Large intestine (tissue), 3 donors: ENCODE data around the gene AKNA. TPM values are rescaled to one million over a fixed set of nuclear protein-coding genes. Genes with fewer than 3 reads are reported as not detected.

Source experiments
- DNase-seq, 2 donors: peaks; one replicate each; pipeline versions ENCODE4 v3.0.0 to v3.0.0-alpha.2; 2013
- H3K27ac ChIP-seq: one replicate; pipeline ENCODE4 v1.5.1; 2013; ENCODE audit warnings: low read length
- H3K27me3 ChIP-seq: 2 replicates; pipeline ENCODE4 v1.6.1; 2013; ENCODE audit warnings: low read length; ENCODE audit not compliant: control insufficient read depth, insufficient read depth
- H3K36me3 ChIP-seq: 2 replicates; pipeline ENCODE4 v1.6.1; 2013; ENCODE audit warnings: low read length; ENCODE audit not compliant: control insufficient read depth, insufficient read depth
- H3K4me1 ChIP-seq: one replicate; pipeline ENCODE4 v1.6.1; 2013; ENCODE audit warnings: low read length; ENCODE audit not compliant: control insufficient read depth, insufficient read depth
- H3K4me3 ChIP-seq: one replicate; pipeline ENCODE4 v1.5.1; 2013; ENCODE audit warnings: low read length
- H3K9me3 ChIP-seq: one replicate; pipeline ENCODE4 v1.6.1; 2013; ENCODE audit warnings: mild to moderate bottlenecking, low read depth, low read length, moderate library complexity; ENCODE audit not compliant: control insufficient read depth
- WGBS: methylation state at CpG from one replicate; pipeline ENCODE4 v1.1.5; 2013; ENCODE audit warnings: low lambda C conversion rate; ENCODE audit not compliant: insufficient coverage; 5-methylcytosine and 5-hydroxymethylcytosine counted together
- polyA plus RNA-seq: library from polyadenylated mRNA; unstranded; fragments of 120-200 nt; gene quantifications from one replicate; pipeline ENCODE4 v1.2.1, GENCODE V29; 2013

AKNA gene
- polyA plus RNA-seq, 1 donor = 12.0 TPM

DNA sequence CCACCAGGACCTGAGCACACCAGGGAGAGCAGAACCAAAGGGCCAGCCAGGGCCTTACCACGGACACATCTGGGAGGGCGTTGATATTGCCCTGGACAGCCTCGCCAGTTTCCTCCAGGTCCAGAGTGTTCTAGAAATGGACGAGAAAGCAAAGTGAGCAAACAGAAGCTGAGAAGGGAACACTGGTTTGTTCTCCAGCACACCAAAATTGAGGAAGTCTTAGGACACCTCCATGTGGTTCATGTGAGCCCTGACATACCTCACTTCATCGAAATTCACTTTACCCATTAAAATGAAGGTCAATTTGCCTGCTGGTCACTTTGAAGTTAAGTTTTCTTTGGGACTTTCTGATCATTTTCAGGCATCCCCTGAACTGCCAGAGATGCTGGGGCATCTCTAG is 20.1 kb upstream of the AKNA start:
- H3K27ac ChIP-seq = no peak overlapping the region
- H3K4me3 ChIP-seq = no peak overlapping the region
- H3K27me3 ChIP-seq = no peaks in the 10 kb centered on the region
- peaks cover 2% of the 10 kb centered on the region for H3K9me3 ChIP-seq
- DNase-seq = no peak
- H3K36me3 ChIP-seq = no peaks in the 10 kb centered on the region
- no peaks in the 10 kb centered on the region for H3K4me1 ChIP-seq
- no CpG with 5 or more reads among the region's 5 CpGs for WGBS

- Histone ChIP-seq H3K27me3 (no peaks in the 10 kb centered on the region), H3K27ac (no peak overlapping the region), H3K4me1 (peaks cover 5% of the 10 kb centered on the region), H3K36me3 (no peaks in the 10 kb centered on the region), H3K9me3 (peaks cover 2% of the 10 kb centered on the region), H3K4me3 (no peak overlapping the region)
- DNase-seq = no peak
- no CpG with 5 or more reads among the region's 13 CpGs for WGBS
Observed at GRCh38 chr9:114406441-114406840, 18.7 kb upstream of the AKNA start.

- Histone ChIP-seq H3K4me1 (peaks cover 11% of the 10 kb centered on the region), H3K36me3 (no peaks in the 10 kb centered on the region), H3K4me3 (no peak overlapping the region), H3K9me3 (peaks cover 2% of the 10 kb centered on the region), H3K27ac (no peak overlapping the region), H3K27me3 (no peaks in the 10 kb centered on the region)
- DNase-seq = peak; percentile 61 to 64
- WGBS = no CpG with 5 or more reads among the region's 15 CpGs
Observed at GRCh38 chr9:114405294-114406034, 17.7 kb upstream of the AKNA start.

GRCh38 chr9:114404531-114404930 is 16.7 kb upstream of the AKNA start:
- WGBS = no CpG with 5 or more reads among the region's 2 CpGs
- Histone ChIP-seq H3K36me3 (no peaks in the 10 kb centered on the region), H3K27ac (no peak overlapping the region), H3K27me3 (no peaks in the 10 kb centered on the region), H3K4me3 (no peak overlapping the region), H3K9me3 (peaks cover 2% of the 10 kb centered on the region), H3K4me1 (peaks cover 11% of the 10 kb centered on the region)
- no peak for DNase-seq

DNA sequence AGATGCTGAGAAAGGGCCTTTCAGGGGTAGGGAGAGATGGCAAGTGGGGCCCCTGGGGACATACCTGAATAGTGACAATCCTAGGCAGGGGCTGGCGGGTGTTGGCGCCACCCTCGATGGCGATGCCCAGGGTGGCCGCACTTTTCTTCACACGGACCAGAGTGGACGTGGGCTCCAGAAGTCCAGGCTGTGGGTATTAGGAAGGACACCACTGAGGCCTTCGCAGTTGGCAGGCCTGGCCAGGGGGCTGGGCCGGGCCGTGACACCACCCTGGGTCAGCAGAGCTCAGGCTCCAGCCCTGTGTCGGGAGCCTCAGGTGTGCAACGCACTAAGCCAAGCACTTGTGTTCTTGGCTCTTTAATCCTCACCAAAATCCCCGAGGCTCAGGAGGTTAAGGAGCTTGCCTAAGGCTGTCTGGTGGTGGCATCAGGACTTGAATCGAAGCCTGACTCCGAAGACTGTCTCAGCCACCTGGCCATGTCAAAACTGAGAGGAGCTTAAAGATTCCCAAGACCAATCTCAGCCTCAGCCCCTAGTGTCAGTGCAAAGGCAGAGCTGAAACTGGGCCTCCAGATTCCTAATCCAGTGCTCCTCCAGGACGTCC is 15.5 kb upstream of the AKNA start:
- H3K4me3 ChIP-seq = no peak overlapping the region
- peaks cover 14% of the 10 kb centered on the region for H3K4me1 ChIP-seq
- H3K9me3 ChIP-seq = peaks cover 2% of the 10 kb centered on the region
- no peaks in the 10 kb centered on the region for H3K36me3 ChIP-seq
- H3K27me3 ChIP-seq = no peaks in the 10 kb centered on the region
- no peak overlapping the region for H3K27ac ChIP-seq
- DNase-seq = no peak
- no CpG with 5 or more reads among the region's 16 CpGs for WGBS

GRCh38 chr9:114401344-114401743 is 13.6 kb upstream of the AKNA start:
- Histone ChIP-seq H3K27ac (peak overlapping the region; percentile 43), H3K36me3 (no peaks in the 10 kb centered on the region), H3K4me1 (peaks cover 23% of the 10 kb centered on the region), H3K27me3 (no peaks in the 10 kb centered on the region), H3K9me3 (peaks cover 2% of the 10 kb centered on the region), H3K4me3 (no peak overlapping the region)
- WGBS = no CpG with 5 or more reads among the region's 7 CpGs
- DNase-seq = peak; percentile 54 to 76

GRCh38 chr9:114400772-114401171 is 13.0 kb upstream of the AKNA start:
- H3K4me3 ChIP-seq = no peak overlapping the region
- peaks cover 23% of the 10 kb centered on the region for H3K4me1 ChIP-seq
- H3K36me3 ChIP-seq = no peaks in the 10 kb centered on the region
- no peaks in the 10 kb centered on the region for H3K27me3 ChIP-seq
- no CpG with 5 or more reads among the region's 2 CpGs for WGBS
- peaks cover 2% of the 10 kb centered on the region for H3K9me3 ChIP-seq
- DNase-seq = no peak
- peak overlapping the region; percentile 7 for H3K27ac ChIP-seq

DNA sequence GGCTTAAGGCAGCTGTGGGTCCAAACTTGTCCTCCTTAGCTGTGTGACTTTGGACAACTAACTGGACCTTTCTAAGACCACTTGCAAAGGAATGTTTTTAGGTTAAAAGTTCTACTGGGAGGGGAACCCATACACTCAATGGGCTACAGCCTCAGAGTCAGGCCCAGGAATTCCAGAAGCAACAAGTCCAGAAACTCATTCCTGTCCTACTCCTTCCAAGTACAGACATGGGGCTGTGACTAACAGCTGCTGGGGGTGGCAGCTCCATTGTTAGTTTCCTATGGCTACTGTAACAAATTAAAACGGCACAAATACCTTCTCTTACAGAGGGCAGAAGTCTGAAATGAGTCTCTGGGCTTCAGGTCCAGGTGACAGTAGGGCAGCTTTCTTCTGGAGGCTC is 12.4 kb upstream of the AKNA start:
- Histone ChIP-seq H3K27ac (no peak overlapping the region), H3K36me3 (no peaks in the 10 kb centered on the region), H3K4me1 (peaks cover 23% of the 10 kb centered on the region), H3K4me3 (no peak overlapping the region), H3K9me3 (peaks cover 2% of the 10 kb centered on the region), H3K27me3 (no peaks in the 10 kb centered on the region)
- no CpG with 5 or more reads among the region's 1 CpG for whole genome bisulfite sequencing
- no peak for DNase-seq

DNA sequence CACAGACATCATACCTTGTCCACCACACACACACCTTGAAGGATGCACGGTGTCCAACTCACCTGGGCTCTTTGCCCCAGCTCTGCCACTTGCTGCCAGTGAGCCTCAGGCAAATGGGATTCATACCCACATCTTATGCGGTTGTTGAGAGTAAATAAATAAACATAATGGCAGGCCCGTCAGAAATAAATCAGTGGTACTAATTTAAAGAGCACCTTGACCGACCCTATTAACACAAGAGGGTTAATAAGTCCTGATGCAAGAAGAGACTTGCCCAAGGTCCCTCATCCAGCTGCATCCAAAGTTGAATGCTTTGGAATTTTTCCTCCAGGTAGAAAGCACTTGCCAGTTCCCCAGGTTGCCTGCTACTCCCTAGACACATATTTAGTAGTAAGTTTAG is 11.6 kb upstream of the AKNA start:
- Histone ChIP-seq H3K36me3 (no peaks in the 10 kb centered on the region), H3K4me1 (peaks cover 23% of the 10 kb centered on the region), H3K4me3 (no peak overlapping the region), H3K27me3 (no peaks in the 10 kb centered on the region), H3K27ac (no peak overlapping the region), H3K9me3 (peaks cover 2% of the 10 kb centered on the region)
- no peak for DNase-seq
- no CpG with 5 or more reads among the region's 4 CpGs for WGBS

- H3K27me3 ChIP-seq = no peaks in the 10 kb centered on the region
- no peaks in the 10 kb centered on the region for H3K9me3 ChIP-seq
- no peaks in the 10 kb centered on the region for H3K36me3 ChIP-seq
- no CpG with 5 or more reads among the region's 66 CpGs for WGBS
- peak overlapping the region; percentile 76 for H3K4me3 ChIP-seq
- DNase-seq = peak; percentile 89 to 95
- peaks cover 23% of the 10 kb centered on the region for H3K4me1 ChIP-seq
- H3K27ac ChIP-seq = peak overlapping the region; percentile 27
Observed at GRCh38 chr9:114397848-114398605, 10.2 kb upstream of the AKNA start.
